Testis (tissue), 3 donors: Measurements from ENCODE around the gene HCRTR2. TPM values are rescaled to one million over a fixed set of nuclear protein-coding genes. Genes with fewer than 3 reads are reported as not detected.

Experiments
- DNase-seq: peaks from one replicate; pipeline ENCODE4 v3.0.0-alpha.2; 2019
- H3K27ac ChIP-seq, 2 donors: fragments of 200-600 bp; sonication (generic); one replicate each; pipeline ENCODE4 v1.5.1; 2019
- H3K27me3 ChIP-seq: fragments of 200-600 bp; sonication (generic); one replicate; pipeline ENCODE4 v1.5.1; 2019
- H3K36me3 ChIP-seq: fragments of 200-600 bp; sonication (generic); one replicate; pipeline ENCODE4 v1.5.1; 2017; ENCODE audit warnings: low read depth; ENCODE audit errors: missing control alignments
- H3K4me1 ChIP-seq: fragments of 200-600 bp; sonication (generic); one replicate; pipeline ENCODE4 v1.5.1; 2019
- H3K4me3 ChIP-seq, 2 donors: fragments of 200-600 bp; sonication (generic); one replicate each; pipeline ENCODE4 v1.5.1; 2017 to 2019
- H3K9me3 ChIP-seq: fragments of 200-600 bp; sonication (generic); one replicate; pipeline ENCODE4 v1.5.1; 2017
- CTCF ChIP-seq, 3 experiments: fragments of 450-650 bp in 2 of 3; fragments of 200-600 bp in 1 of 3; sonication (generic) in 1 of 3; IDR thresholded peaks; one replicate each; pipeline ENCODE4 v1.5.1; 2016 to 2019; ENCODE audit warnings: antibody characterized with exemption in 3 of 3, mild to moderate bottlenecking in 2 of 3, moderate library complexity in 1 of 3
- POLR2A ChIP-seq: fragments of 450-650 bp; IDR thresholded peaks from one replicate; pipeline ENCODE4 v1.6.1; 2017; ENCODE audit warnings: antibody characterized with exemption, mild to moderate bottlenecking, moderate library complexity
- WGBS, 2 donors: methylation state at CpG; one replicate each; pipeline ENCODE4 v1.1.5; 2018; 5-methylcytosine and 5-hydroxymethylcytosine counted together
- intact Hi-C: fragments of 100-400 bp; cut with DNase I; formaldehyde crosslinking; loops from one replicate; pipeline ENCODE4 v1.15.1; 2023; ENCODE audit warnings: low total_unique reads
- polyA plus RNA-seq: library from polyadenylated mRNA; stranded (reverse); fragments of 350-450 nt; fragmentation: Illumina TruSeq; extraction: RNeasy Lipid Tissue Mini Kit (QIAGEN cat#74804); gene quantifications from one replicate; pipeline ENCODE4 v1.2.3, GENCODE V29; 2014; ENCODE audit warnings: low read depth, low replicate concordance; ENCODE audit not compliant: insufficient read depth
- total RNA-seq, 2 donors: library from RNA; depleted of rRNA; stranded (reverse); fragments of >200 nt; gene quantifications; one replicate each; pipeline ENCODE4 v1.2.3, GENCODE V29; 2016

Gene HCRTR2
- total and polyA plus RNA-seq, 3 donors from 2014 or later: 0.39 to 0.50 (median 0.50) TPM

GRCh38 chr6:55320696-55321086, 146.4 kb downstream of the HCRTR2 start:
- 48 to 52% methylated on average over 2 of the region's 2 CpGs for WGBS, 2 donors

GRCh38 chr6:55327169-55327568, 152.9 kb downstream of the HCRTR2 start, which contains the start of gene GFRAL:
GFRAL (plus strand) TSS chr6:55327469; CDS start chr6:55327555, 86 bp downstream.
- DNase-seq: no peak
- no peaks in the 10 kb centered on the region for H3K36me3 ChIP-seq
- TF ChIP-seq CTCF (IDR thresholded peaks at IDR 0.05): no peak
- TF ChIP-seq POLR2A: no peak
- no peaks in the 10 kb centered on the region for H3K4me1 ChIP-seq
- H3K27me3 ChIP-seq: no peaks in the 10 kb centered on the region
- intact Hi-C loops: no loop called here
- no peak within 1 kb of the TSS for H3K27ac ChIP-seq
- no peak within 1 kb of the TSS for H3K4me3 ChIP-seq
- no peaks in the 10 kb centered on the region for H3K9me3 ChIP-seq
- WGBS, 2 donors: 78 to 83% methylated on average over 5 of the region's 5 CpGs

More at GRCh38 chr6:55320696-55321086, 146.4 kb downstream of the HCRTR2 start:
- DNase-seq: no peak
- TF ChIP-seq CTCF (IDR thresholded peaks at IDR 0.05) (no peak), POLR2A (no peak)
- intact Hi-C loops: no loop called here
- H3K4me1 ChIP-seq: no peaks in the 10 kb centered on the region
- no peak overlapping the region for H3K4me3 ChIP-seq
- H3K9me3 ChIP-seq: no peaks in the 10 kb centered on the region
- H3K27ac ChIP-seq: no peak overlapping the region
- H3K27me3 ChIP-seq: no peaks in the 10 kb centered on the region
- no peaks in the 10 kb centered on the region for H3K36me3 ChIP-seq

Other genes with a start within 250 kb of the HCRTR2 start
- under 1 TPM; 0.19 to 0.31 TPM for gene GFRAL, start 153.0 kb downstream of the HCRTR2 start, total RNA-seq
- gene GFRAL, start 153.0 kb downstream of the HCRTR2 start, polyA plus RNA-seq: not detected